ENCODE data around the gene ZNF780A.

GRCh38 chr19:40026597-40026970 lies 64.2 kb downstream of the ZNF780A start:
- no peak for TF ChIP-seq CTCF (conservative IDR thresholded peaks at IDR 0.05; ENCODE audit: low read depth, low read length)
- TF ChIP-seq EZH2 (IDR thresholded peaks at IDR 0.05; ENCODE audit: borderline replicate concordance, low read depth, low read length, poor library complexity, severe bottlenecking): no peak

All from A673 (cell line).